Measurements from ENCODE around the gene SLC45A2.

The SLC45A2 gene

GRCh38 chr5:34008802-34009201 lies 24.3 kb upstream of the SLC45A2 start:
- H3K9me3 ChIP-seq (ENCODE audit: control insufficient read depth in 2 of 2, low read length in 2 of 2), result no peaks in the 10 kb centered on the region
- H3K9ac ChIP-seq (ENCODE audit: low read depth in 1 of 2, low read length in 2 of 2), result peak overlapping the region; percentile 85 to 88
- H3K36me3 ChIP-seq (ENCODE audit: control insufficient read depth in 2 of 2, insufficient read depth in 2 of 2, low read length in 2 of 2), result peaks cover 2 to 11% of the 10 kb centered on the region in 2 donors
- peak overlapping the region; percentile 83 to 92 for H3K4me3 ChIP-seq (ENCODE audit: low read length in 2 of 2)
- H3K4me1 ChIP-seq (ENCODE audit: control insufficient read depth in 2 of 2, insufficient read depth in 2 of 2, low read length in 2 of 2), result peaks cover 20 to 39% of the 10 kb centered on the region in 2 donors
- no peaks in the 10 kb centered on the region for H3K27me3 ChIP-seq (ENCODE audit: control insufficient read depth in 2 of 2, insufficient read depth in 2 of 2, low read length in 2 of 2)
- peak overlapping the region; percentile 95 for H3K27ac ChIP-seq (ENCODE audit: low read depth in 2 of 2, low read length in 2 of 2)

GRCh38 chr5:34007621-34008600 lies 23.4 kb upstream of the SLC45A2 start, which contains the start of gene AMACR:
Gene AMACR, minus strand, starts transcription at chr5:34008050. Its CDS starts 31 bp downstream, at chr5:34008019.
- H3K27me3 ChIP-seq (ENCODE audit: control insufficient read depth in 2 of 2, insufficient read depth in 2 of 2, low read length in 2 of 2), result no peaks in the 10 kb centered on the region
- H3K9ac ChIP-seq (ENCODE audit: low read depth in 1 of 2, low read length in 2 of 2), result peak within 1 kb of the TSS; percentile 85 to 88
- peaks cover 20 to 39% of the 10 kb centered on the region in 2 donors for H3K4me1 ChIP-seq (ENCODE audit: control insufficient read depth in 2 of 2, insufficient read depth in 2 of 2, low read length in 2 of 2)

GRCh38 chr5:34007201-34007620 lies 22.7 kb upstream of the SLC45A2 start:
- Histone ChIP-seq H3K9me3 (ENCODE audit: control insufficient read depth in 2 of 2, low read length in 2 of 2) (no peaks in the 10 kb centered on the region), H3K4me3 (ENCODE audit: low read length in 2 of 2) (peak overlapping the region; percentile 83 to 92), H3K9ac (ENCODE audit: low read depth in 1 of 2, low read length in 2 of 2) (peak overlapping the region; percentile 85 to 88), H3K36me3 (ENCODE audit: control insufficient read depth in 2 of 2, insufficient read depth in 2 of 2, low read length in 2 of 2) (peaks cover 13 to 16% of the 10 kb centered on the region in 2 donors), H3K27me3 (ENCODE audit: control insufficient read depth in 2 of 2, insufficient read depth in 2 of 2, low read length in 2 of 2) (no peaks in the 10 kb centered on the region), H3K27ac (ENCODE audit: low read depth in 2 of 2, low read length in 2 of 2) (peak overlapping the region; percentile 95), H3K4me1 (ENCODE audit: control insufficient read depth in 2 of 2, insufficient read depth in 2 of 2, low read length in 2 of 2) (peaks cover 20 to 36% of the 10 kb centered on the region in 2 donors)

More at GRCh38 chr5:34007621-34008600, 23.4 kb upstream of the SLC45A2 start, which contains the start of gene AMACR:
- H3K9me3 ChIP-seq (ENCODE audit: control insufficient read depth in 2 of 2, low read length in 2 of 2), result no peaks in the 10 kb centered on the region
- peaks cover 9 to 16% of the 10 kb centered on the region in 2 donors for H3K36me3 ChIP-seq (ENCODE audit: control insufficient read depth in 2 of 2, insufficient read depth in 2 of 2, low read length in 2 of 2)
- peak within 1 kb of the TSS; percentile 83 to 92 for H3K4me3 ChIP-seq (ENCODE audit: low read length in 2 of 2)
- peak within 1 kb of the TSS; percentile 95 for H3K27ac ChIP-seq (ENCODE audit: low read depth in 2 of 2, low read length in 2 of 2)

- H3K4me1 ChIP-seq (ENCODE audit: control insufficient read depth in 2 of 2, insufficient read depth in 2 of 2, low read length in 2 of 2), result peaks cover 16 to 32% of the 10 kb centered on the region in 2 donors
- no peaks in the 10 kb centered on the region for H3K9me3 ChIP-seq (ENCODE audit: control insufficient read depth in 2 of 2, low read length in 2 of 2)
- no peak overlapping the region for H3K9ac ChIP-seq (ENCODE audit: low read depth in 1 of 2, low read length in 2 of 2)
- peak overlapping the region in 1 of 2 donors; percentile 92 for H3K4me3 ChIP-seq (ENCODE audit: low read length in 2 of 2)
- H3K27me3 ChIP-seq (ENCODE audit: control insufficient read depth in 2 of 2, insufficient read depth in 2 of 2, low read length in 2 of 2), result no peaks in the 10 kb centered on the region
- no peak overlapping the region for H3K27ac ChIP-seq (ENCODE audit: low read depth in 2 of 2, low read length in 2 of 2)
- H3K36me3 ChIP-seq (ENCODE audit: control insufficient read depth in 2 of 2, insufficient read depth in 2 of 2, low read length in 2 of 2), result peaks cover 13 to 16% of the 10 kb centered on the region in 2 donors
Measured at GRCh38 chr5:34005681-34006080, 21.2 kb upstream of the SLC45A2 start.

- Histone ChIP-seq H3K27ac (ENCODE audit: low read depth in 2 of 2, low read length in 2 of 2) (no peak overlapping the region), H3K9ac (ENCODE audit: low read depth in 1 of 2, low read length in 2 of 2) (no peak overlapping the region), H3K4me1 (ENCODE audit: control insufficient read depth in 2 of 2, insufficient read depth in 2 of 2, low read length in 2 of 2) (peaks cover 16 to 27% of the 10 kb centered on the region in 2 donors), H3K27me3 (ENCODE audit: control insufficient read depth in 2 of 2, insufficient read depth in 2 of 2, low read length in 2 of 2) (no peaks in the 10 kb centered on the region), H3K4me3 (ENCODE audit: low read length in 2 of 2) (peak overlapping the region in 1 of 2 donors; percentile 92), H3K9me3 (ENCODE audit: control insufficient read depth in 2 of 2, low read length in 2 of 2) (no peaks in the 10 kb centered on the region), H3K36me3 (ENCODE audit: control insufficient read depth in 2 of 2, insufficient read depth in 2 of 2, low read length in 2 of 2) (peaks cover 13 to 16% of the 10 kb centered on the region in 2 donors)
Measured at GRCh38 chr5:34005211-34005610, 20.7 kb upstream of the SLC45A2 start.

- Histone ChIP-seq H3K9me3 (ENCODE audit: control insufficient read depth in 2 of 2, low read length in 2 of 2) (no peaks in the 10 kb centered on the region), H3K36me3 (ENCODE audit: control insufficient read depth in 2 of 2, insufficient read depth in 2 of 2, low read length in 2 of 2) (peaks cover 15 to 16% of the 10 kb centered on the region in 2 donors), H3K9ac (ENCODE audit: low read depth in 1 of 2, low read length in 2 of 2) (no peak overlapping the region), H3K4me3 (ENCODE audit: low read length in 2 of 2) (no peak overlapping the region), H3K27ac (ENCODE audit: low read depth in 2 of 2, low read length in 2 of 2) (no peak overlapping the region), H3K27me3 (ENCODE audit: control insufficient read depth in 2 of 2, insufficient read depth in 2 of 2, low read length in 2 of 2) (no peaks in the 10 kb centered on the region), H3K4me1 (ENCODE audit: control insufficient read depth in 2 of 2, insufficient read depth in 2 of 2, low read length in 2 of 2) (peaks cover 10 to 16% of the 10 kb centered on the region in 2 donors)
Measured at GRCh38 chr5:34003941-34004340, 19.4 kb upstream of the SLC45A2 start.

GRCh38 chr5:34002629-34003328 lies 18.3 kb upstream of the SLC45A2 start:
- Histone ChIP-seq H3K9me3 (ENCODE audit: control insufficient read depth in 2 of 2, low read length in 2 of 2) (no peaks in the 10 kb centered on the region), H3K4me3 (ENCODE audit: low read length in 2 of 2) (no peak overlapping the region), H3K27ac (ENCODE audit: low read depth in 2 of 2, low read length in 2 of 2) (no peak overlapping the region), H3K4me1 (ENCODE audit: control insufficient read depth in 2 of 2, insufficient read depth in 2 of 2, low read length in 2 of 2) (peaks cover 6 to 10% of the 10 kb centered on the region in 2 donors), H3K36me3 (ENCODE audit: control insufficient read depth in 2 of 2, insufficient read depth in 2 of 2, low read length in 2 of 2) (peaks cover 19 to 21% of the 10 kb centered on the region in 2 donors), H3K9ac (ENCODE audit: low read depth in 1 of 2, low read length in 2 of 2) (no peak overlapping the region), H3K27me3 (ENCODE audit: control insufficient read depth in 2 of 2, insufficient read depth in 2 of 2, low read length in 2 of 2) (no peaks in the 10 kb centered on the region)

- Histone ChIP-seq H3K36me3 (ENCODE audit: control insufficient read depth in 2 of 2, insufficient read depth in 2 of 2, low read length in 2 of 2) (peaks cover 21 to 26% of the 10 kb centered on the region in 2 donors), H3K9me3 (ENCODE audit: control insufficient read depth in 2 of 2, low read length in 2 of 2) (no peaks in the 10 kb centered on the region), H3K9ac (ENCODE audit: low read depth in 1 of 2, low read length in 2 of 2) (peak overlapping the region in 1 of 2 donors; percentile 25), H3K4me1 (ENCODE audit: control insufficient read depth in 2 of 2, insufficient read depth in 2 of 2, low read length in 2 of 2) (peaks cover 0 to 3% of the 10 kb centered on the region in 2 donors), H3K4me3 (ENCODE audit: low read length in 2 of 2) (no peak overlapping the region), H3K27me3 (ENCODE audit: control insufficient read depth in 2 of 2, insufficient read depth in 2 of 2, low read length in 2 of 2) (no peaks in the 10 kb centered on the region), H3K27ac (ENCODE audit: low read depth in 2 of 2, low read length in 2 of 2) (peak overlapping the region in 1 of 2 donors; percentile 53)
Measured at GRCh38 chr5:34001241-34001841, 16.8 kb upstream of the SLC45A2 start.

- no peaks in the 10 kb centered on the region for H3K9me3 ChIP-seq (ENCODE audit: control insufficient read depth in 2 of 2, low read length in 2 of 2)
- H3K27ac ChIP-seq (ENCODE audit: low read depth in 2 of 2, low read length in 2 of 2), result no peak overlapping the region
- H3K27me3 ChIP-seq (ENCODE audit: control insufficient read depth in 2 of 2, insufficient read depth in 2 of 2, low read length in 2 of 2), result no peaks in the 10 kb centered on the region
- H3K36me3 ChIP-seq (ENCODE audit: control insufficient read depth in 2 of 2, insufficient read depth in 2 of 2, low read length in 2 of 2), result peaks cover 17 to 29% of the 10 kb centered on the region in 2 donors
- no peaks in the 10 kb centered on the region for H3K4me1 ChIP-seq (ENCODE audit: control insufficient read depth in 2 of 2, insufficient read depth in 2 of 2, low read length in 2 of 2)
- no peak overlapping the region for H3K9ac ChIP-seq (ENCODE audit: low read depth in 1 of 2, low read length in 2 of 2)
- H3K4me3 ChIP-seq (ENCODE audit: low read length in 2 of 2), result no peak overlapping the region
Measured at GRCh38 chr5:33999978-34000377, 15.5 kb upstream of the SLC45A2 start.

All from mucosa of rectum (tissue), 2 donors.